ENCODE measurements around the gene AVL9.
"Not testable (repeated sequence)": the region's sequence is repeated elsewhere in the genome, so short reads cannot be mapped to it uniquely, and the experiment has no call there.

AVL9 gene

GRCh38 chr7:32592701-32593100 lies 97.4 kb downstream of the AVL9 start:
- DNase-seq, result no peak

GRCh38 chr7:32594965-32595490 lies 99.7 kb downstream of the AVL9 start:
- no peak for DNase-seq

DNA sequence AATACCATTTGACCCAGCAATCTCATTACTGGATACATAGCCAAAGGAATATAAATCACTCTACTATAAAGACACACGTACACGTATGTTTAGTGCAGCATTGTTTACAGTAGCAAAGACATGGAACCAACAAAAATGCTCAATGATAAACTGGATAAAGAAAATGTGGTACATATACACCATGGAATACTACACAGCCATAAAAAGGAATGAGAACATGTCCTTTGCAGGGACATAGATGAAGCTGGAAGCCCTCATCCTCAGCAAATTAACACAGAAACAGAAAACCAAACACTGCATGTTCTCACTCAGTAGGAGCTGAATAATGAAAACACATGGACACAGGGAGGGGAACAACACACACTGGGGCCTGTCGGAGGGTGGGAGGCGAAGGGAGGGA lies 105.9 kb downstream of the AVL9 start:
- not testable (repeated sequence) for DNase-seq

GRCh38 chr7:32602470-32602869 lies 107.2 kb downstream of the AVL9 start:
- no peak for DNase-seq

DNA sequence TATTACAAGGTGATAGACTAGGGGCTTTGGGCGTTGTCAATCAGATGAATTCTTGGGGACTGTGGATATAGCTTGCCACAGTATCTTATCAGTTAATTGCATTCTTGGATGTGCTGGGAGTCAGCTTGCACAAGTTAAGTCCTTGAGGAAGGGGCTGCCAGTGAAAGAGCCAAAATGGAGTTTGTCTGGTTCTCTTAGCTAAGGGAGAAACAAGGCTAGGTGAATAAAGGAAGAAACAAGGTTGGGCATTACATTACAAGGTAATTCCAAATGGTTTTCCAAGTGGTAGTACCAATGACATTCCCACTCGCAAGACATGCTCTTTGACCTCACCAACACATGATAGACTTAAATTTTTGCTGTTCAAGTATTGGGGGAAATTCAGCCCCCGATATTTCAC lies 108.2 kb downstream of the AVL9 start:
- DNase-seq, result not testable (repeated sequence)

DNA sequence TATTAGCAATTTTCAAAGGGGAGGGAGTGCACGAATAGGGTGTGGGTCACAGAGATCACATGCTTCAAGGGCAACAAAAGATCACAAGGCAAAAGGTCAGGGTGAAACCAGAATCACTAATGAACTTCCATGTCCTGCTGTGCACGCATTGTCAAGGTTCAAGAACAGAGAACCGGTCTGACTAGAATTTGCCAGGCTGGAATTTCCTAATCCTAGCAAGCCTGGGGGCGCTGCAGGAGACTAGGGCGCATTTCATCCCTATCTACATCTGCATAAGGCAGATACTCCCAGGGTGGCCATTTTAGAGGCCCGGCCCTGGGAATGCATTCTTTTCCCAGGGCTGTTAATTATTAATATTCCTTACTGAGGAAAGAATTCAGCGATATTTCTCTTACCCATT lies 108.8 kb downstream of the AVL9 start:
- DNase-seq, result not testable (repeated sequence)

- DNase-seq, result no peak
Measured at GRCh38 chr7:32605032-32605431, 109.7 kb downstream of the AVL9 start.

DNA sequence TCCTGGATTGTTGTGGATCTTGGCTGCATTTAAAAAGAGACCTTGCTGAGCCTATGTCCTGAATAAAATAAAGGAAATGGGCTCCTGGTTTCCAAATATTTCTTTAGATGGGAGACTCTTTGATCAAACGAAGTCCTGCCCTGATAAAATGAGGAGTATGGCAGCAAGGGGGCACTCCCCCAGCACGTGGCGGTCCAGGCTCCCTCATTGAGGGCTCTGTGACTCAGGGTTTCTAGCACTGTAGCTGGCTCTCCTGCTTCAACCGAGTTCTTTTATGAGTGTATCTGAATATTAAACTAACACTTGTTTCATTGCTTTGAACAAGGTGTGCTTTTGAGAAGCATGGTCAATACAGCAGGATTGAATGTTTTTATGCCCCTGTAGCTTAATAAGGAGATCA lies 114.2 kb downstream of the AVL9 start:
- no peak for DNase-seq

DNA sequence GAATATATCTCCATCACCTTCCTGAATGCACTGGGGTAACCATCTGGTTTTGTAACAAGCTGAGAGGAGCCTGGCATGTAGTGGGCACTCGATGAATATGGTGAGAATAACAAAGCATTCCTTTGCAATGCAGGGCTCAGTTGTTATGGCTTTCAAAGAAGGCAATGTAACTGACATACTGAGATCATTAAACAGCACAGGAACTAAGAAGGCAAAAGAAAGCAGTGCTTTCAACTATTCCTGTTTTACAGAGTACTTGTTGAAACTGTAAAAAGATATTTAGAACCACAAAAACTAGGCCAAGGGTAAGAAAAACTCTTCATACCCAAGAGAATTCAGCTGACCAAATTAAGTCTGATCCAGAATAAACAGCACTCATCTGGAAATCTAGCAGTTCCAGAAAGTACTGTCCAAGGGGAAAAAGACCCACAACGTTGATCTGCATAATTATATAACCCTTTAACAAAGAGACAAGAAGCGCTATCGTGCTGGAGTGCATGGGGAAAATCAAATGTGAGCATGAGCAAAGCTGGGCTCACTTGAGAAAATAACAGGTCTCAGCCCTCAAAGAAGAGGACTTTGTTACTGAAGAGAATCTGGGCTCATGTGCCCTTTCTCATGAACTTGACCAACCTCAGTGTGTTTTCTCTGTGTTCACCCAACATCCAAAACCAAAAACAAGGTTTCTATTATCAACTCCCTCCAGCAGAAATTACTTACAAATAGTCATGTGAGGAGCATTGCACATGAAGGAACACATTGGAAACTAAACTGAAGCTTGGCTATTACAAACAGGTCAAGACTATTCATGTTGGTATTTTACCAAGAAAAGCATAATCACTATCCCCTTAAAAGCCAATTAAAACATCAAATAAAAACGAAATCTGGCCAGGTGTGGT lies 116.2 kb downstream of the AVL9 start:
- no peak for DNase-seq

DNA sequence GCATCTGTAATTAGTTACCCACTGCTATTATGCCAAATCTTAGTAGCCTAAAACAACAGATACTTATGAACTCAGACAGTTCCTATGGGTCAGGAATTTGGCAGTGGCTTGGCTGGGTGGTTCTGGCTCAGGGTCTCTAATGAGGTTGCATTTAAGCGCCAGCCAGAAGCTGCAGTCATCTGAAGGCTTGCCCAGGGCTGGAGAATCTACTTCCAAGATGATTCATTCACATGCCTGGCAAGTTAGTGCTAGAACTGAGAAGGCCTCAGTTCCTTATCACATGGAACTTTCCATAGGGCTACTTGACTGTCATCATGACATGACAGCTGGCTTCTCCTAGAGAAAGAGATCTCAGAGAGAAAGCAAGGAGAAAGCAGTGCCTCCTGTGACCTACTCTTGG lies 121.3 kb downstream of the AVL9 start:
- no peak for DNase-seq

DNA sequence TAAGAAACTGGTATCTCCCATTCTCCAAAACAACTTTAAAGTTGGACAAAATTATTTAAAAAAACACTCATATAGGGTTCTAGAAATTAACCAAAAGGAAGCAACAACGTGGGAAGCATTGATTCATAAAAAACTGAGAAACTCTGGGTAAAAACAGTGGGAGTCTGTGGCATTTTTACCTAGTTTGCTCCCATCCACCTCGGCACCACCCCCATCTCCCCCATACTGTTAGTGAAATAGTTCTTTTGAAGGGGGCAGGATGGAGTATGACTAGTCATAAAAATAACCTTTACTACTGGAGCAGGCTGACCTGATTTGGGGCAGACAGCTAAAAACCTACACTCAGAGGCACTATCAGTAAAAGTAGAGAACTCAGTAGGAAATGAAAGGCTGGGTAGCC lies 123.2 kb downstream of the AVL9 start:
- no peak for DNase-seq

- DNase-seq, result no peak
Measured at GRCh38 chr7:32618987-32619386, 123.7 kb downstream of the AVL9 start.

DNA sequence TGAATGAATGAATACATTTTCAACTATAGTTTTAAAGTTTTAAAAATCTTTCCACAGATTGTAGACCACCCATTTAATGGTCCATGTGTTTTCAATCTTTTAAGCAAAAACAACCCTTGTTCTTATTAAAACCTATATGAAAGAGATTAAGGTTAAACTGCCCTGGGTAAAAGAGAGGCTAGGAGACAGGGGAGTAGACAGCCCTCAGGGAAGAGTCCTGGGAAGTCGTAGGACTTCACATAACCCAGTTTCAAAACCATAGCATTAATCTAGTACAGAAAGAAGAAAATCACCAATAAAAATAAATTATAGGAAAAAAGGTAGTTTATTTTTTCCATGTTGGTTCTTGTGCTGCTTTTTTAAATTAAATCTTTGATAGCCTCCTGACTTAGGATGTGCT lies 124.1 kb downstream of the AVL9 start:
- DNase-seq, result not testable (repeated sequence)

GRCh38 chr7:32631021-32631420 lies 135.7 kb downstream of the AVL9 start:
- no peak for DNase-seq

DNA sequence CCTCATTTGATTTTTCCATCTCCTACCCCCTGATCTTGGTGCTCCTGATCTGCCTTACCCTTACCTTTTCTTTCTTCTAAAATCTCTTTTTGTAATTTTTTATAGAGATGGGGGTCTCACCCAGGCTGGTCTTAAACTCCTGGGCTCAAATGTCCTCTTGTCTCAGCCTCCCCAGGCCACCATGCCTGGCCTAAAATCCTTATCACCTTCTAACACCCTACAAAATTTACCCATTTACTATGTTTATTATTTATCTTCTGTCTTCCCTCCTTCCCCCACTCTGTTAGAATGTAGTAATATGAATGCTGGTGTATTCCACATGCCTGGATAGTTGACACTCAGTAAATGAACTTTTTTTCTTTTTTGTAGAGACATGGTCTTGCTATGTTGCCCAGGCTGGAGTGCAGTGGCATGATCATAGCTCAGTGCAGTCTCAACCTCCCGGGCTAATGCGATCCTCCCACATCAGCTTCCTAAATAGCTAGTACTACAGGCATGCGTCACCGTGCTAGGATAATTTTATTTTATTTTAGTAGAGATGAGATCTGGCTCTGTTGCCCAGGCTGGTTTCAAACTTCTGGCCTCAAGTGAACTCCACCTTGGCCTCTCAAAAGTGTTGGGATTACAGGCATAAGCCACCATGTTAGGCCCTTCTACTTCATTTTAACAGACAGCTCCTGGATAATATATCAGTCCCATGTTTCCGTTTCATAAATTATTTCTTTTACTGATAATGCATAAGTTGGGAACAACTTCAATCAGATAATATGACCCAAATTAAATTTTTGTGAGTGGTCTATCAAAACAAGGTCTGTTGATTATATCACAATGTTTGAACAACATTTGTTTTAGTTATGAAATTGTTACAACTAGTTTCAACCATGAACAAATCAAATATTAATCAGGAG lies 136.6 kb downstream of the AVL9 start:
- DNase-seq, result not testable (repeated sequence)

DNA sequence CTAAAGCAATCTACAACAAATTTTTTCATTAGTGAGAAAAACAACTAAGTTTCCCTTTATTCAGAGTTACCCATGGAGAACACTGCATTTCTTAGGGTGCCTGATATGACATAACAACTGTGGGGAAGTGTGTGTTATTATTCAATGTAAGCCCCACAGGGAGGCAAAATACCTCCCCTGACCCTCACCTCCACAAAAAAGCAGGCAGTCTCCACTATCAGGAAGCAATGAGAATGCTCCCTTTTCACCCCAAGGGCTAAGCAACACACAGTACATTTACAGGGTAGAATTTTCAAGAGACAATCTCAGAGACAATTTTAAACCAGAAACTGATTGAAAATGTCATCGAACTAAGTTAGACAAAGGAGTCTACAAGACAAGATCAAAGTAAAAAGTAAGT lies 138.2 kb downstream of the AVL9 start:
- DNase-seq, result not testable (repeated sequence)

GRCh38 chr7:32634798-32635393 lies 139.6 kb downstream of the AVL9 start:
- DNase-seq, result not testable (repeated sequence)

DNA sequence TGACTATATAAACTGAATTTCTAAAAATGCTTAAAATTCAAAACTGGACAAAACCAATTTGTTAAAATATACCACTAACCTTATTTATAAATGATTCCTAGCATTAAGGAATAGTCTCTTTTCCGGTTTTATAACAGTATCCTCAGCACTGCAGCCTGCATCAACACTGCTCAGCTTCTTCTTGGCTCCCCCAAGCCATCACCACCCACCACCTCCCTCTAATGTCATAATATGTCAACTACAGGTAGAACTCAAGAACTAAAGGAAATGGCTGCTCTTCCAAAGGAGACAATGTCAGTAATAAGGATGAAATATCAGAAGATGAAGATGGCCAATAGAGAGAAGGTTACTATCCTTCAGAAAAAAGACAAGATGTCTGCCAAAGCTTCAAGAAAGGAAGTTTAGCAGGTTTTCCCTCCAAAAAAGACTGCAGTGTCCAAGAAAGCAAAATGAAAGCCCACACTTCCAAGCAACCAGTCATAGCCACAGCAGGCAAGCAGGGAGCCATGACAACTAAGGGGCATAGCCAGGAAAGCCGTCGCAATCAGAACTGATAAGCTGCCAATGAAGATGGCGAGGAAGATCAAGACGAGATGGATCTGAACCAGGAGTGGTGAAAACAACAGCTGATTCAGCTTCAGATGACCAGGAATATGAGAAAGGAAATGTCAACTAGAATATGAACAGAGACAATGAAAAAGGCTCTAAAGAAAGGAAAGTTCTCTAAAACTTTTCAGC lies 141.6 kb downstream of the AVL9 start:
- not testable (repeated sequence) for DNase-seq

DNA sequence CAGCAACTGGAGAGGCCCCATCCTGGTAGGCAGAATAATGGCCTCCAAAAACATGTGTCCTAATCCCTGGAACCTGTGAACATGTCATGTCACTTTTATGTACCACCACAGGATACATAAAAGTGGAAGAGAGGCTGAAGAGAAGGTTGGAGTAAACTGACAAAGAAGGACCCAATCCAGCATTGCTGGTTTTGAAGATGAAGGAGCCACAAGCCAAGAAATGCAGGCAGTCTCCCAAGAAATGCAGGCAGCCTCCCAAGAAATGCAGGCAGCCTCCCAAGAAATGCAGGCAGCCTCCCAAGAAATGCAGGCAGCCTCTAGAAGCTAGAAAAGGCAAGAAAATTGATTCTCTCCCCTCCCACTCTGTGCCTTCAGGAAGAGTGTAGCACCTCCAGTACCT lies 142.3 kb downstream of the AVL9 start:
- not testable (repeated sequence) for DNase-seq

Measured in NCI-H1417 treated with DMSO at 0.1 percent for 48 hours (cell line).